CD8-positive, alpha-beta memory T cell (primary cell): Measurements from ENCODE around the gene CASP12. TPM values are rescaled to one million over a fixed set of nuclear protein-coding genes. Genes with fewer than 3 reads are reported as not detected.

ENCODE experiments used
- CTCF ChIA-PET: fragments of 350-600 bp; sonication (Branson Sonifier 250); formaldehyde crosslinking; loops from one replicate; lab custom pipeline; 2021; ENCODE audit warnings: antibody characterized with exemption; lab: Charles Lee
- POLR2A ChIA-PET: fragments of 350-600 bp; sonication (Branson Sonifier 250); formaldehyde crosslinking; loops from one replicate; lab custom pipeline; 2021; ENCODE audit warnings: antibody characterized with exemption; lab: Charles Lee
- DNase-seq, 5 donors: peaks; one replicate each; pipeline versions ENCODE4 v3.0.0 to v3.0.0-alpha.2; 2020 to 2022; ENCODE audit warnings: mixed read lengths in 1 of 5
- H3K27ac ChIP-seq: one replicate; pipeline ENCODE4 v1.7.0; 2013; ENCODE audit warnings: low read depth, mild to moderate bottlenecking, low read length, moderate library complexity
- H3K27me3 ChIP-seq: 2 replicates; pipeline ENCODE4 v1.7.0; 2013; ENCODE audit warnings: low read length, mild to moderate bottlenecking; ENCODE audit not compliant: insufficient read depth, poor library complexity, severe bottlenecking
- H3K36me3 ChIP-seq: 2 replicates; pipeline ENCODE4 v1.7.0; 2013; ENCODE audit warnings: mild to moderate bottlenecking, low read length, moderate library complexity; ENCODE audit not compliant: insufficient read depth
- H3K4me1 ChIP-seq: 2 replicates; pipeline ENCODE4 v1.7.0; 2013; ENCODE audit warnings: mild to moderate bottlenecking, low read length, moderate library complexity; ENCODE audit not compliant: insufficient read depth
- H3K4me3 ChIP-seq: 2 replicates; pipeline ENCODE4 v1.7.0; 2013; ENCODE audit warnings: mild to moderate bottlenecking, low read length
- H3K9me3 ChIP-seq: 2 replicates; pipeline ENCODE4 v1.7.0; 2013; ENCODE audit warnings: mild to moderate bottlenecking, low read length
- H3K27ac Mint-ChIP-seq, 8 donors: one replicate each; pipeline ENCODE4 v1.8.0; 2020 to 2021; ENCODE audit warnings: mixed read lengths in 8 of 8, mild to moderate bottlenecking in 6 of 8, inconsistent platforms in 3 of 8, moderate library complexity in 3 of 8
- H3K27me3 Mint-ChIP-seq, 2 donors: one replicate each; pipeline ENCODE4 v1.8.0; 2020 to 2021; ENCODE audit warnings: mixed read lengths in 2 of 2, mild to moderate bottlenecking in 1 of 2, moderate library complexity in 1 of 2
- H3K36me3 Mint-ChIP-seq, 3 donors: one replicate each; pipeline ENCODE4 v1.8.0; 2020 to 2021; ENCODE audit warnings: mixed read lengths in 3 of 3, inconsistent platforms in 1 of 3, mild to moderate bottlenecking in 1 of 3
- H3K4me1 Mint-ChIP-seq, 3 donors: one replicate each; pipeline ENCODE4 v1.8.0; 2020 to 2021; ENCODE audit warnings: mixed read lengths in 3 of 3, inconsistent platforms in 1 of 3, mild to moderate bottlenecking in 1 of 3
- H3K4me3 Mint-ChIP-seq, 7 donors: one replicate each; pipeline ENCODE4 v1.8.0; 2020 to 2021; ENCODE audit warnings: mixed read lengths in 7 of 7, mild to moderate bottlenecking in 6 of 7, moderate library complexity in 4 of 7, inconsistent platforms in 2 of 7
- H3K9me3 Mint-ChIP-seq, 5 donors: one replicate each; pipeline ENCODE4 v1.8.0; 2020 to 2022; ENCODE audit warnings: mixed read lengths in 5 of 5, mild to moderate bottlenecking in 3 of 5, moderate library complexity in 2 of 5, inconsistent platforms in 1 of 5
- polyA plus RNA-seq: library from polyadenylated mRNA; unstranded; fragments of 300-500 nt; fragmentation: Illumina TruSeq; gene quantifications from one replicate; pipeline ENCODE4 v1.2.3, GENCODE V29; 2021
- total RNA-seq, 2 experiments: library from RNA; stranded (reverse); gene quantifications; one replicate each; pipeline ENCODE4 v1.2.3, GENCODE V29; 2021

CASP12 gene
- total and polyA plus RNA-seq, 3 experiments from 2014 or later, result not detected

- H3K4me1 Mint-ChIP-seq, result peaks cover 5 to 17% (median 14%) of the 10 kb centered on the region in 3 donors
- Histone ChIP-seq H3K4me1 (no peaks in the 10 kb centered on the region), H3K36me3 (no peaks in the 10 kb centered on the region), H3K9me3 (no peaks in the 10 kb centered on the region), H3K27ac (no peak overlapping the region), H3K27me3 (no peaks in the 10 kb centered on the region), H3K4me3 (no peak overlapping the region)
- CTCF ChIA-PET, result no interaction called here
- H3K27me3 Mint-ChIP-seq, result no peaks in the 10 kb centered on the region
- H3K27ac Mint-ChIP-seq, result peak overlapping the region in 1 of 8 donors; percentile 20
- H3K36me3 Mint-ChIP-seq, result peaks cover 5 to 63% (median 8%) of the 10 kb centered on the region in 3 donors
- DNase-seq, result no peak
- H3K4me3 Mint-ChIP-seq, result no peak overlapping the region
- H3K9me3 Mint-ChIP-seq, result peaks cover 19 to 32% (median 27%) of the 10 kb centered on the region in 5 donors
- POLR2A ChIA-PET, result no interaction called here
These were observed 28.7 kb upstream of the CASP12 start for GRCh38 chr11:104926771-104927611.

DNA sequence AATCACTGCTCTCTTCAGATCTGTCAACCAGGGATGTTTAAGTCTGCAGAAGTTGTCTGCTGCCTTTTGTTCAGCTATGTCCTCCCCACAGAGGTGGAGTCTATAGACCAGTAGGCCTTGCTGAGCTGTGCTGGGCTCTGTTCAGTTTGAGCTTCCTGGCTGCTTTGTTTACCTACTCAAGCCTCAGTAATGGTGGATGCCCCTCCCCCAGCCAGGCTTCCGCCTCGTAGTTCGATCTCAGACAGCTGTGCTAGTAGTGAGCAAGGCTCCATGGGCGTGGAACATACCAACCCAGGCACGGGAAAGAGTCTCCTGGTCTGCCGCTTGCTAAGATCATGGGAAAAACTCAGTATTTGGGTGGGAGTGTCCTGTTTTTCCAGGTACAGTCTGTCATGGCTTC, 27.6 kb upstream of the CASP12 start:
- H3K4me3 ChIP-seq, result no peak overlapping the region
- ChIA-PET POLR2A (no interaction called here), CTCF (interaction anchor here (1.7 kb wide), 1 partner anchor 10 kb away, joined by 5 read pairs; no protein-coding TSS in a partner anchor)
- DNase-seq, result no peak
- Mint-ChIP-seq H3K4me3 (no peak overlapping the region), H3K9me3 (peaks cover 19 to 32% (median 27%) of the 10 kb centered on the region in 5 donors), H3K36me3 (peaks cover 5 to 52% (median 6%) of the 10 kb centered on the region in 3 donors), H3K27ac (no peak overlapping the region), H3K4me1 (peaks cover 0 to 10% (median 9%) of the 10 kb centered on the region in 3 donors), H3K27me3 (no peaks in the 10 kb centered on the region)
- H3K36me3 ChIP-seq, result no peaks in the 10 kb centered on the region
- no peak overlapping the region for H3K27ac ChIP-seq
- no peaks in the 10 kb centered on the region for H3K4me1 ChIP-seq
- no peaks in the 10 kb centered on the region for H3K27me3 ChIP-seq
- H3K9me3 ChIP-seq, result no peaks in the 10 kb centered on the region

GRCh38 chr11:104918113-104918824, 20.0 kb upstream of the CASP12 start:
- H3K4me3 ChIP-seq, result peak overlapping the region; percentile 79
- DNase-seq, result peak in 1 of 5 donors; percentile 29
- H3K36me3 ChIP-seq, result no peaks in the 10 kb centered on the region
- CTCF ChIA-PET, result interaction anchor here (1.0 to 1.2 kb wide), 2 partner anchors 10 to 29 kb away, joined by 3 to 4 read pairs; no protein-coding TSS in a partner anchor
- peak overlapping the region; percentile 53 for H3K27ac ChIP-seq
- H3K9me3 Mint-ChIP-seq, result peaks cover 0 to 4% (median 2%) of the 10 kb centered on the region in 5 donors
- H3K27ac Mint-ChIP-seq, result peak overlapping the region; percentile 66 to 97 (median 92)
- H3K27me3 ChIP-seq, result no peaks in the 10 kb centered on the region
- peak overlapping the region; percentile 89 to 94 (median 91) for H3K4me3 Mint-ChIP-seq
- H3K36me3 Mint-ChIP-seq, result peaks cover 4 to 5% (median 4%) of the 10 kb centered on the region in 3 donors
- no peaks in the 10 kb centered on the region for H3K27me3 Mint-ChIP-seq
- no peaks in the 10 kb centered on the region for H3K9me3 ChIP-seq
- H3K4me1 Mint-ChIP-seq, result peaks cover 50 to 60% (median 52%) of the 10 kb centered on the region in 3 donors
- POLR2A ChIA-PET, result no interaction called here
- peaks cover 28% of the 10 kb centered on the region for H3K4me1 ChIP-seq

DNA sequence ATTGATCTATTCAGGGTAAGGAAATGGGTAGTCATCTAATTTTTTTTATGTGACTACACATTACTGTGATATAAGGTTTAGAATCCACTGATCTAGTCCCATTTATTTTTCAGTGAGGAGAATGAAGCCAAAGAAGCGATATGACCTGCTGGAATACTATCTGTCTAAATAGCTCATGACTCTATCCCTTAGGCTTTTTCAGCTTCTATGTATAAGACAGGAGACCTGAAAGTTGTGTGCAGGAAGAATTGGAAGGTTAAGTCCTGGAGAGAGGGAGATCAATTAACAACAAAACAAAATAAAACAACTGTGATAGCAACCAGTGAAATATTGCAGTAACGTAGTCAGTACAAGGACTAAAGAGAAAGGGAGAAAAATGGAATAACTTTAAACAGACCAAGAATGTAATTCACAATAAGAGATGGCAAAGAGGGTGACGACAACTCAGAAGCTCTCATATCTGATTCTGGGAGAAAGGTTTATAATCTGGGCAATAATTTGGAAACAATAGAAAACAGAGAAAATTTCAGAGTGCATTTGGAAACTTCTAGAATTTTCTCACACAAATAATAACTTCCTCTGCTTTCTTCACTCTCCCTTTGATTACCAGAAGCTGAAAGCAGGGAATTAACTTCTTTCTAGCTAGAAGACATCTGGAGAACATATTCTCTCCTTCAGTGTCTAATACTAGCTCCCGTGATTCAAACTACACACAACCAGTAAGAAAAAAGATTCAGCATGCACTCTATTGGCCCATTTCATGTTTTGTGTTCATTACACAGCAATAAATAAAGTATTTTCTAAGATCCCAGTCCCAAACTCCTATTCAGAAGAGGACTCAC, 19.2 kb upstream of the CASP12 start:
- peaks cover 0 to 6% (median 5%) of the 10 kb centered on the region in 3 donors for H3K36me3 Mint-ChIP-seq

GRCh38 chr11:104916442-104916841, 18.2 kb upstream of the CASP12 start:
- peaks cover 28% of the 10 kb centered on the region for H3K4me1 ChIP-seq
- H3K27me3 ChIP-seq, result no peaks in the 10 kb centered on the region
- H3K4me3 Mint-ChIP-seq, result peak overlapping the region; percentile 89 to 94 (median 91)
- H3K27ac ChIP-seq, result peak overlapping the region; percentile 53
- H3K36me3 ChIP-seq, result no peaks in the 10 kb centered on the region
- DNase-seq, result no peak
- H3K4me1 Mint-ChIP-seq, result peaks cover 61 to 76% (median 67%) of the 10 kb centered on the region in 3 donors
- H3K27me3 Mint-ChIP-seq, result no peaks in the 10 kb centered on the region
- peaks cover 0 to 2% (median 0%) of the 10 kb centered on the region in 5 donors for H3K9me3 Mint-ChIP-seq
- POLR2A ChIA-PET, result interaction anchor here (0.8 kb wide), 1 partner anchor 52 kb away, joined by 5 read pairs; no protein-coding TSS in a partner anchor
- H3K4me3 ChIP-seq, result peak overlapping the region; percentile 79
- peaks cover 0 to 6% (median 5%) of the 10 kb centered on the region in 3 donors for H3K36me3 Mint-ChIP-seq
- peak overlapping the region; percentile 66 to 97 (median 90) for H3K27ac Mint-ChIP-seq
- CTCF ChIA-PET, result interaction anchor here (0.9 to 2.0 kb wide), 2 partner anchors 9 to 127 kb away, joined by 3 to 5 read pairs; no protein-coding TSS in a partner anchor
- H3K9me3 ChIP-seq, result no peaks in the 10 kb centered on the region

More for the DNA sequence above, 19.2 kb upstream of the CASP12 start:
- Histone ChIP-seq H3K9me3 (no peaks in the 10 kb centered on the region), H3K36me3 (no peaks in the 10 kb centered on the region), H3K4me3 (peak overlapping the region; percentile 79), H3K27me3 (no peaks in the 10 kb centered on the region), H3K27ac (peak overlapping the region; percentile 53), H3K4me1 (peaks cover 28% of the 10 kb centered on the region)
- H3K9me3 Mint-ChIP-seq, result peaks cover 0 to 2% (median 0%) of the 10 kb centered on the region in 5 donors
- DNase-seq, result peak in 1 of 5 donors; percentile 21
- H3K4me1 Mint-ChIP-seq, result peaks cover 55 to 65% (median 58%) of the 10 kb centered on the region in 3 donors
- CTCF ChIA-PET, result interaction anchor here (1.0 to 1.2 kb wide), 2 partner anchors 9 to 30 kb away, joined by 3 to 4 read pairs; no protein-coding TSS in a partner anchor
- peak overlapping the region; percentile 89 to 94 (median 91) for H3K4me3 Mint-ChIP-seq
- no peaks in the 10 kb centered on the region for H3K27me3 Mint-ChIP-seq
- peak overlapping the region; percentile 43 to 97 (median 92) for H3K27ac Mint-ChIP-seq
- POLR2A ChIA-PET, result interaction anchor here (0.6 to 0.7 kb wide), 2 partner anchors 17 to 153 kb away, joined by 3 read pairs; no protein-coding TSS in a partner anchor

DNA sequence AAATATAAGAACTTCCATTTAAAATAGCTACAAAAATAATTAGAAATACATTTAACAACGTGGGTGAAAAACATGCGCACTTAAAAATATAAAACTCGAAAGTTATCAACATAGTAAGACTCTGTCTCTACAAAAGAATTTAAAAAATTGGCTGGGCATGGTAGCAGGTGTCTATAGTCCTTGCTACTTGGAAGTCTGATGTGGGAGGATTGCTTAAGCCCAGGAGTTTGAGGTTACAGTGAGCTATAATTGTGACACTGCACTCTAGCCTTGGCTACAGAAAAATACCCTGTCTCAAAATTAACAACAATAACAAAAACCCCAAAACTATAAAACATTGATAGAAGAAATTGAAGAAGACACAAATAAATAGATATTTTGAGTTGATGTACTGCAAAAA, 13.8 kb upstream of the CASP12 start:
- POLR2A ChIA-PET, result interaction anchor here (0.8 kb wide), 1 partner anchor 14 kb away, joined by 3 read pairs; the partner anchor contains the start of gene CASP12
- no peak overlapping the region for H3K27ac ChIP-seq
- no peak overlapping the region for H3K4me3 ChIP-seq
- CTCF ChIA-PET, result no interaction called here
- no peaks in the 10 kb centered on the region for H3K9me3 Mint-ChIP-seq
- no peaks in the 10 kb centered on the region for H3K36me3 ChIP-seq
- H3K27me3 Mint-ChIP-seq, result no peaks in the 10 kb centered on the region
- no peaks in the 10 kb centered on the region for H3K9me3 ChIP-seq
- H3K4me1 ChIP-seq, result peaks cover 25% of the 10 kb centered on the region
- peak overlapping the region in 2 of 7 donors; percentile 16 to 39 for H3K4me3 Mint-ChIP-seq
- no peak for DNase-seq
- no peaks in the 10 kb centered on the region for H3K27me3 ChIP-seq
- H3K27ac Mint-ChIP-seq, result peak overlapping the region in 4 of 8 donors; percentile 12 to 80 (median 38)
- H3K36me3 Mint-ChIP-seq, result peaks cover 9 to 24% (median 12%) of the 10 kb centered on the region in 3 donors
- H3K4me1 Mint-ChIP-seq, result peaks cover 67 to 86% (median 79%) of the 10 kb centered on the region in 3 donors

DNA sequence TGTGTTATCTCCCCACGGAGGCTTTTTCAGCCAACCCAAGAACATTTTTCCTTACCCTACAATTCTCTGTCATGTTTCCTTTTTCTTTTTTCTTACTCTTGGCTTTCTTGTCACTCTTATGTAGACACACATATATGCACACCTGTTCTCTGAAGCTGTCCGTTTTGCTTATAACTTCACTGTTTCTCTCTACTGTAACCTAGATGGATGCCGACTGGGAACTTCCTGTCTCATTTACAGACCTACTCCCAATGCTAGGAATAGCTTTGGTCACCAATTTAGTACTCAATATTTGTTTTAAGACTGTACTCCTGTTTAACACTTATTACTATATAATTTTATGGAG, 9.9 kb upstream of the CASP12 start:
- Mint-ChIP-seq H3K27ac (peak overlapping the region; percentile 72 to 96 (median 88)), H3K27me3 (no peaks in the 10 kb centered on the region), H3K9me3 (no peaks in the 10 kb centered on the region), H3K4me1 (peaks cover 42 to 55% (median 54%) of the 10 kb centered on the region in 3 donors), H3K36me3 (peaks cover 22 to 55% (median 29%) of the 10 kb centered on the region in 3 donors), H3K4me3 (peak overlapping the region; percentile 0 to 82 (median 63))
- H3K27ac ChIP-seq, result no peak overlapping the region
- no peak overlapping the region for H3K4me3 ChIP-seq
- H3K9me3 ChIP-seq, result no peaks in the 10 kb centered on the region
- no peaks in the 10 kb centered on the region for H3K4me1 ChIP-seq
- H3K36me3 ChIP-seq, result no peaks in the 10 kb centered on the region
- ChIA-PET CTCF (interaction anchor here (1.1 kb wide), 1 partner anchor 9 kb away, joined by 4 read pairs; no protein-coding TSS in a partner anchor), POLR2A (no interaction called here)
- no peak for DNase-seq
- no peaks in the 10 kb centered on the region for H3K27me3 ChIP-seq
